Activated CD4-positive, alpha-beta memory T cell treated with anti-CD3 and anti-CD28 coated beads, Interleukin-2, amount 10 ng/mL, durations not matched to agents 7 days and 5 days (primary cell): ENCODE measurements around the gene TNNT2. TPM values are rescaled to one million over a fixed set of nuclear protein-coding genes. Genes with fewer than 3 reads are reported as not detected.

Source experiments
- CTCF ChIA-PET: fragments of 350-600 bp; sonication (Branson Sonifier 250); formaldehyde crosslinking; loops from one replicate; lab custom pipeline; 2021; ENCODE audit warnings: antibody characterized with exemption, inconsistent platforms; lab: Charles Lee
- POLR2A ChIA-PET: fragments of 350-600 bp; sonication (Branson Sonifier 250); formaldehyde crosslinking; loops from one replicate; lab custom pipeline; 2021; ENCODE audit warnings: antibody characterized with exemption; lab: Charles Lee
- DNase-seq: peaks from one replicate; pipeline ENCODE4 v3.0.0-alpha.2; 2020
- H3K27ac Mint-ChIP-seq: one replicate; pipeline ENCODE4 v1.8.0; 2021; ENCODE audit warnings: mild to moderate bottlenecking, mixed read lengths
- H3K27me3 Mint-ChIP-seq: one replicate; pipeline ENCODE4 v1.8.0; 2021; ENCODE audit warnings: mixed read lengths
- H3K36me3 Mint-ChIP-seq: one replicate; pipeline ENCODE4 v1.8.0; 2021; ENCODE audit warnings: low read depth, mixed read lengths
- H3K4me1 Mint-ChIP-seq: one replicate; pipeline ENCODE4 v1.8.0; 2021; ENCODE audit warnings: mixed read lengths
- H3K4me3 Mint-ChIP-seq: one replicate; pipeline ENCODE4 v1.8.0; 2021; ENCODE audit warnings: mild to moderate bottlenecking, mixed read lengths
- H3K9me3 Mint-ChIP-seq: one replicate; pipeline ENCODE4 v1.8.0; 2021; ENCODE audit warnings: mixed read lengths
- total RNA-seq, 2 experiments: library from RNA; stranded (reverse); gene quantifications; one replicate each; pipeline ENCODE4 v1.2.3, GENCODE V29; 2021

Gene TNNT2
- total RNA-seq, 2 experiments from 2014 or later, result not detected

DNA sequence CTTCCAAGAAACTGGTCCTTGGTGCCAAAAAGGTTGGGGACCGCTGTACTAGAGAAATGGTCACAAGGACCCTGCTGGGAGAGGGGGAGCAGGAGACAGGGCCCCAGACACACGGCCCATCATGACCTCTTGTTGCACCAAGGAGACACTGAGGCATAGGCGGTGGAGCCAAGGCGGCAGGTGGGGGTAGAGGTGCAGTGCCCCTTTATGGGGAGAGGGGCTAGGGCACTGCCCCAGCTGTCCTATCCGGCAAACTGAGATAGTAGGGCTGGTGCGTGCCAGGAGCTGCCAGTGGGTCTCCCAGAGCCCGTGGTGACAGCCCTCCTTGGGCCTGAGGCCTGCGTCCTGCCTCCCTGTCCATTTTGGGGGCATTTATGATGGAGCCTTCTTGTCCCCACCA is 20.3 kb downstream of the TNNT2 start:
- Mint-ChIP-seq H3K27ac (no peak overlapping the region), H3K36me3 (no peaks in the 10 kb centered on the region), H3K9me3 (no peaks in the 10 kb centered on the region), H3K4me1 (no peaks in the 10 kb centered on the region), H3K4me3 (no peak overlapping the region), H3K27me3 (peaks cover 5% of the 10 kb centered on the region)
- ChIA-PET CTCF (no interaction called here), POLR2A (no interaction called here)
- no peak for DNase-seq

- H3K9me3 Mint-ChIP-seq, result no peaks in the 10 kb centered on the region
- H3K27me3 Mint-ChIP-seq, result peaks cover 4% of the 10 kb centered on the region
- H3K27ac Mint-ChIP-seq, result no peak overlapping the region
- H3K36me3 Mint-ChIP-seq, result no peaks in the 10 kb centered on the region
- no peak overlapping the region for H3K4me3 Mint-ChIP-seq
- no peak for DNase-seq
- ChIA-PET CTCF (no interaction called here), POLR2A (no interaction called here)
- H3K4me1 Mint-ChIP-seq, result no peaks in the 10 kb centered on the region
Observed at GRCh38 chr1:201356701-201357100, 20.8 kb downstream of the TNNT2 start.

- no peak overlapping the region for H3K27ac Mint-ChIP-seq
- no peak for DNase-seq
- H3K36me3 Mint-ChIP-seq, result no peaks in the 10 kb centered on the region
- H3K27me3 Mint-ChIP-seq, result peaks cover 7% of the 10 kb centered on the region
- no peaks in the 10 kb centered on the region for H3K9me3 Mint-ChIP-seq
- no peak overlapping the region for H3K4me3 Mint-ChIP-seq
- H3K4me1 Mint-ChIP-seq, result no peaks in the 10 kb centered on the region
- CTCF ChIA-PET, result no interaction called here
- POLR2A ChIA-PET, result no interaction called here
Observed at GRCh38 chr1:201356236-201356635, 21.2 kb downstream of the TNNT2 start.

DNA sequence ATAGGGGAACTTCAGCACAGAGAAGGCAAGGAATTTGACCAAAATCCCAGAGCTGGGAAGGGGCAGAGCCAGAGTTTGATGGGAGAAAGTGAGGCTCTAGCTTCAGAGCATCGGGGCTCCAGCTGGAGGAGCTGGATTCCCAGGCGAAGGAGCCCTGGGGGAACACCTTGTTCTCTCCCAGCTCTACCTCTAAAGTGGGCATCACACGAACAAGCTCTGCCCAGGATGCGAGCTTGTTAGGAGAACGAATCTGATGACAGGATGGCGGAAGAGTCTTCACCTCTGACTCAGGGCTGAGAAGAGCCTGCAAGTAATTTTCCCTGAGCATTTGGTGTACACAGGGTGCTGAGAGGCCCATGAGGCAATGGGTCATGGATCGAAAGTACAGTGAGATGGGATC is 22.0 kb downstream of the TNNT2 start:
- CTCF ChIA-PET, result no interaction called here
- H3K9me3 Mint-ChIP-seq, result no peaks in the 10 kb centered on the region
- no peaks in the 10 kb centered on the region for H3K4me1 Mint-ChIP-seq
- DNase-seq, result no peak
- H3K27ac Mint-ChIP-seq, result no peak overlapping the region
- no peaks in the 10 kb centered on the region for H3K36me3 Mint-ChIP-seq
- POLR2A ChIA-PET, result no interaction called here
- no peak overlapping the region for H3K4me3 Mint-ChIP-seq
- peaks cover 10% of the 10 kb centered on the region for H3K27me3 Mint-ChIP-seq

- H3K9me3 Mint-ChIP-seq, result no peaks in the 10 kb centered on the region
- no peak for DNase-seq
- H3K36me3 Mint-ChIP-seq, result no peaks in the 10 kb centered on the region
- POLR2A ChIA-PET, result no interaction called here
- H3K27ac Mint-ChIP-seq, result no peak overlapping the region
- H3K4me3 Mint-ChIP-seq, result no peak overlapping the region
- CTCF ChIA-PET, result no interaction called here
- H3K27me3 Mint-ChIP-seq, result peaks cover 13% of the 10 kb centered on the region
- no peaks in the 10 kb centered on the region for H3K4me1 Mint-ChIP-seq
Observed at GRCh38 chr1:201354901-201355295, 22.6 kb downstream of the TNNT2 start.

DNA sequence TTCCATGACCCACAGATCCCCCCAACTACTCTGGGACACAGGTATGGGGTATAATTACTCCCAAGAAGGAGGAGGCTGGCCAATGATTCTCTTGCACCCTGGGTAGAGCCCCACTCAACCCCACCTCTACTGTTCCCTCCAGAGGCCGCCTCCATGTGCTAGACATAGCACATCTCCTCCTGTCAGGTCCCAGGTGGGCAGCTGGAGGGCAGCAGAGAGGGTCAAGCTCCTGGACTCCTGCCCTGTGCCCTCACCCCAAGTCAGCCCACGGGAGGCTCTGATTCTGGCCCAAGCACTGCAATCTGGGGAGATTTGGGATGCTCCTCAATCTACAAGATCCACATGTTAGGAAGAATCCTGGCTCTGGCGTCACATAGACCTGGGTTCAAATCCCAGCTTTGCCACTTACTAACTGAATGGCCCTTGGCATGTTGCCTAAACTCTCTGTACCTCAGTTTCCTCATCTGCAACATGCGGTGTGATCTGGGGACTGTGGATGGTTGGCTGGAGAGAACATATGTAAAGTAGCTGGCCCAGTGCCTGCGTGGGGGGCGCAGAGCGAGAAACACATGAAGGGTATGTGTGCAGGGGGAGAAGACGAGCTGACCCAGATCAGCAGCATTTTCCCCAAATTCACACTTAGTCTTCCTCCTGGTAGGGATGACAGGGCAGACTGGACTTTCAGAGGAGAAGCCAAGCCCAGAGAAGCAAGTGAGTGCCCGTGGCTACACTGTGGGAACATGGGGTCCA is 23.2 kb downstream of the TNNT2 start:
- Mint-ChIP-seq H3K4me3 (no peak overlapping the region), H3K9me3 (no peaks in the 10 kb centered on the region), H3K36me3 (no peaks in the 10 kb centered on the region), H3K27ac (no peak overlapping the region), H3K27me3 (peaks cover 15% of the 10 kb centered on the region), H3K4me1 (no peaks in the 10 kb centered on the region)
- POLR2A ChIA-PET, result no interaction called here
- CTCF ChIA-PET, result no interaction called here
- no peak for DNase-seq

DNA sequence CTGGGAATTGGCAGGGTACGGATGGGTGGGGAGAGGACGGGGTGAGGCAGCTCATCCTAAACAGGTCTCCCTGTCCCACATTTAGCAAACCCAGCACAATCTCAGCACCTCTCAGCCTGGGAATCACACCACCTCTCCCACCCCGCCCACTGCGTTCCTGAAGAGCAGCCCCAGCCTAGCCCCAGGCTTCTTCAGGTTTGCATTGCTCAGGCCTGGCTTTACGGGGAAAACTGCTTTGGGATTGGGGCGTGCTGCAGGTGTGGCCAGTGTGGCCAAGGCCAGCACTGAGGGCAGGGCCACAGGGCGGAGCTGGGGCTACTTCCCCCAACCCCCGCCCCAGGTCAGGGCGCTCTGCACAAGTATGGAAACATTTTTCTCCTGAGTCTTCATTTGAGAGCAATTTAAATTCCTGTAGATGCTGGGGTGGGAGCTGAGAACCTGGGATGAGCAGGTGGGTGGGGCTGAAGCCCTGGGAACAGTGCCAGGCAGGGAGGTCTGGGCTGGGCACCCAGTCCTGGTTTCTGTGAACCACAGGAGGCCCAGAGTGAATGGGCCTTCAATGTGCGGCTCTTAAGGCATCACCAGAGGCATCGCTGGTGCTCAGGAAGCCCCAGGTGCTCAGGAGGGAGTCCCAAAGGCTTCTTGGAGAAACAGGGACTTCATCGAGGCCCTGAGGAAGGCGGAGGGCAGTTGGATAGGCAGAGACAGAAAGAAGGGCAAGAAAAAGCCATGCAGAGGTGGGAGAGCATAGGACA is 24.1 kb downstream of the TNNT2 start:
- ChIA-PET CTCF (no interaction called here), POLR2A (no interaction called here)
- H3K4me3 Mint-ChIP-seq, result no peak overlapping the region
- no peaks in the 10 kb centered on the region for H3K4me1 Mint-ChIP-seq
- no peak for DNase-seq
- H3K9me3 Mint-ChIP-seq, result no peaks in the 10 kb centered on the region
- no peaks in the 10 kb centered on the region for H3K36me3 Mint-ChIP-seq
- H3K27ac Mint-ChIP-seq, result no peak overlapping the region
- peaks cover 16% of the 10 kb centered on the region for H3K27me3 Mint-ChIP-seq

DNA sequence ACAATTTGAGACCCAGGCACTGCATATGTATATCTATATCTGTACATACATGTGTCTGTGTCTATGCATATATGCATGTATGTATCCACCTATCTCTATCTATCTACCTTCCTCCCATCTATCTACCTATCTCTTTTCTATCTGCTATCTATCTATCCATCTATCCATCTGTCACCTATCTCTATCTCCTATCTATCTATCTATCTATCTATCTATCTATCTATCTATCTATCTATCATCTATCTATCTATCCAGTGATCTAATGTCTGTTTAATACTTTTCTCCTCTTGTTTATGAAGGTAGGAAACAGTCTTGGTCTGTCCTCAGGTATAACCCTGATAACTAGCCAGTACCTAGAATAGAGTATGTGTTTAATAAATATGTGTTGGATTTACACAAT is 25.9 kb downstream of the TNNT2 start:
- ChIA-PET CTCF (no interaction called here), POLR2A (no interaction called here)
- Mint-ChIP-seq H3K4me3 (no peak overlapping the region), H3K4me1 (no peaks in the 10 kb centered on the region), H3K36me3 (no peaks in the 10 kb centered on the region), H3K9me3 (no peaks in the 10 kb centered on the region), H3K27ac (no peak overlapping the region), H3K27me3 (peaks cover 22% of the 10 kb centered on the region)
- DNase-seq, result no peak

GRCh38 chr1:201350884-201351283 is 26.6 kb downstream of the TNNT2 start:
- Mint-ChIP-seq H3K27me3 (peaks cover 23% of the 10 kb centered on the region), H3K27ac (no peak overlapping the region), H3K9me3 (no peaks in the 10 kb centered on the region), H3K4me3 (no peak overlapping the region), H3K4me1 (no peaks in the 10 kb centered on the region), H3K36me3 (no peaks in the 10 kb centered on the region)
- no peak for DNase-seq
- CTCF ChIA-PET, result no interaction called here
- POLR2A ChIA-PET, result no interaction called here

DNA sequence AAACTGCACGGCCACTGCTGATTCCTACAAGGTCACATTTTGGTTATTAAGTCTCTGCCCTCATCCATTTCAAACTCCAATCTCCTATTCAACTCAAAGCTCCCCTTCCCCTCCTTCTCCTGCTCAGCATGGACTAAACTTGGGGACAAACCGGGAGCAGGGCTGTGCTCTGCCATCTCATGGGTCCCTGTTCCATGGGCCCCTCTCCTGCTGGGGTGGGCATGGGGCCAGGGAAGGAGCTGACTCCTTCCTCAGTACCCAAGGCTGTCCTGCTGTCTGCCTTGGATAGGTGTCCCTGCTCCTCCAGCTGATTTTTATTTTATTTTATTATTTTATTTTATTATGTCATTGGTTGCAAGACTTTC is 27.1 kb downstream of the TNNT2 start:
- H3K9me3 Mint-ChIP-seq, result no peaks in the 10 kb centered on the region
- no peak overlapping the region for H3K4me3 Mint-ChIP-seq
- H3K27me3 Mint-ChIP-seq, result peaks cover 23% of the 10 kb centered on the region
- H3K36me3 Mint-ChIP-seq, result no peaks in the 10 kb centered on the region
- H3K4me1 Mint-ChIP-seq, result no peaks in the 10 kb centered on the region
- CTCF ChIA-PET, result interaction anchor here (0.7 kb wide), 1 partner anchor 11 kb away, joined by 4 read pairs; no protein-coding TSS in a partner anchor
- DNase-seq, result no peak
- POLR2A ChIA-PET, result no interaction called here
- H3K27ac Mint-ChIP-seq, result no peak overlapping the region

DNA sequence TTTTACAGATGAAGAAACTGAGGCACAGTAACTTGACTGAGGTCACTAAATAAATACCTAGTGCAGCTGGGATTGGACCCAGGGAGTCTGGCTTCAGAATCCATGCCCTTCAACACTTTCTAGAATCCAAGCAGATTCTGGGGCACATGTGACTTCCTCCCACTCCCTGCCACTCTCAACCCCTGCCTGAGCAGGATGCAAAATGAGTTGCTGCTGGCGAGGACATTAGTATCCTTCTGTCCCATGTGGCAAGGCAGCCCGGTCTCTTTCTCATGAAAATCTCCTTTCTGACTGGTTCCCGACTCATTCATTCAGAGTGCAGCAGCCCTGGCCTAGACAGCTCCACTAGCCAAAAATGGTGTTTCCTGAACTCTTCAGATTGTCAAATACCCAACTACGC is 28.4 kb downstream of the TNNT2 start:
- H3K4me3 Mint-ChIP-seq, result no peak overlapping the region
- no peak overlapping the region for H3K27ac Mint-ChIP-seq
- H3K9me3 Mint-ChIP-seq, result no peaks in the 10 kb centered on the region
- no peaks in the 10 kb centered on the region for H3K36me3 Mint-ChIP-seq
- no peaks in the 10 kb centered on the region for H3K4me1 Mint-ChIP-seq
- no peak for DNase-seq
- POLR2A ChIA-PET, result no interaction called here
- CTCF ChIA-PET, result interaction anchor here (0.6 to 1.6 kb wide), 5 partner anchors 12 to 86 kb away, joined by 3 to 7 read pairs (median 4); no protein-coding TSS in a partner anchor
- peaks cover 32% of the 10 kb centered on the region for H3K27me3 Mint-ChIP-seq

- peaks cover 29% of the 10 kb centered on the region for H3K27me3 Mint-ChIP-seq
- peak; percentile 40 for DNase-seq
Observed at GRCh38 chr1:201348211-201348566, 29.3 kb downstream of the TNNT2 start.

DNA sequence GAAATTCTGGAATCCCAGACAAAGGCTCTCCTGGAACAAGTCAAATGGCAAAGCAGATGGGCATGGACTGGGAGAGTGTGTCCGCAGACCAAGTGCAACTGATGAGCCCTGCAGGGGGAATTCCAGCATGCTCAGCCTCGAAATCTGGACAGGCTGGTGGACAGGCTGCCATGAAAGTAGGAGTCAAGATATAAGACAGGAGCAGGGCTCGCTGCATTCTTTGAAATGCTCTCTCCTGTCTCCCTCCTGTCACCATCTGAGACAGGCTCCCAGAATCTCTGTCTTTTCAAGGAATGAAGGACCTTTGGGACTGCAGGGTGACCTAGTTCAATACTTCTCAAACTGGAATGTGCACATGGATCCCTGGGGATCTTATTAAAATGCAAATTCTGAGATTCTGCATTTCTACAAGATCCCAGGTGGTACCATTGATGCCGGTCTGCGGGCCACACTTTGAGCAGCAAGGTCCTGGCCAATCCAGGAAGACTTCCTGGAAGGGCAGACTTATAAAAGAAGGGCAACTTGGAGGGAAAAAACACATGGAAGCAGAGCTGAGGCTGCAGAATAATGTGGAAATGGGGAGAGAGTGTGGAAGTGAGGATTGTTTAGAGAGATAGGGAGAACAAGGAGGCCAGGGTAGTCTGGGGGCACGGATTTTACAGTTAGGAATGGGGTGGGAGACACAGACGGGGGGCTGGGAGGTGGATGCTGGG is 29.8 kb downstream of the TNNT2 start:
- POLR2A ChIA-PET, result no interaction called here
- H3K4me1 Mint-ChIP-seq, result no peaks in the 10 kb centered on the region

More at GRCh38 chr1:201348211-201348566, 29.3 kb downstream of the TNNT2 start:
- Mint-ChIP-seq H3K4me3 (no peak overlapping the region), H3K4me1 (no peaks in the 10 kb centered on the region), H3K36me3 (no peaks in the 10 kb centered on the region), H3K9me3 (no peaks in the 10 kb centered on the region), H3K27ac (no peak overlapping the region)
- POLR2A ChIA-PET, result no interaction called here
- CTCF ChIA-PET, result interaction anchor here (0.6 to 1.6 kb wide), 7 partner anchors 13 to 1795 kb away, joined by 3 to 7 read pairs (median 3); no protein-coding TSS in a partner anchor

More for the DNA sequence above, 29.8 kb downstream of the TNNT2 start:
- H3K4me3 Mint-ChIP-seq, result no peak overlapping the region
- no peaks in the 10 kb centered on the region for H3K36me3 Mint-ChIP-seq
- no peak for DNase-seq
- CTCF ChIA-PET, result interaction anchor here (0.6 to 1.8 kb wide), 6 partner anchors 13 to 1795 kb away, joined by 3 to 7 read pairs (median 5); no protein-coding TSS in a partner anchor
- H3K27ac Mint-ChIP-seq, result no peak overlapping the region
- H3K9me3 Mint-ChIP-seq, result no peaks in the 10 kb centered on the region
- peaks cover 29% of the 10 kb centered on the region for H3K27me3 Mint-ChIP-seq
